ENCODE measurements around the gene USP8.

The USP8 gene

GRCh38 chr15:50546566-50546965 lies 122.4 kb downstream of the USP8 start, which contains the start of gene USP50:
USP50 (minus strand) TSS chr15:50546666; CDS start chr15:50546525, 141 bp downstream.
- DNase-seq, result no peak

- DNase-seq, result no peak
Observed at GRCh38 chr15:50549326-50549725, 125.1 kb downstream of the USP8 start.

- no peak for DNase-seq
Observed at GRCh38 chr15:50552238-50552637, 128.0 kb downstream of the USP8 start.

GRCh38 chr15:50556642-50557371 lies 132.6 kb downstream of the USP8 start:
- no peak for DNase-seq

- DNase-seq, result no peak
Observed at GRCh38 chr15:50558012-50558411, 133.8 kb downstream of the USP8 start.

- no peak for DNase-seq
Observed at GRCh38 chr15:50562735-50563640, 138.8 kb downstream of the USP8 start.

GRCh38 chr15:50563756-50564155 lies 139.6 kb downstream of the USP8 start:
- no peak for DNase-seq
